GM21737 (cell line): Measurements from ENCODE around the gene ELOVL3.

Experiments
- ATAC-seq: cut with Tn5 transposase; IDR thresholded peaks from one replicate; pipeline ENCODE4 v1.9.1; 2021; ENCODE audit warnings: mild to moderate bottlenecking, moderate library complexity; ENCODE audit not compliant: unreplicated experiment

ELOVL3 gene

GRCh38 chr10:102222797-102223196 lies 3.3 kb upstream of the ELOVL3 start:
- ATAC-seq: no peak

GRCh38 chr10:102226542-102226870 lies 407 bp downstream of the ELOVL3 start:
- no peak for ATAC-seq

- no peak for ATAC-seq
Measured at GRCh38 chr10:102227050-102227449, 951 bp downstream of the ELOVL3 start.

DNA sequence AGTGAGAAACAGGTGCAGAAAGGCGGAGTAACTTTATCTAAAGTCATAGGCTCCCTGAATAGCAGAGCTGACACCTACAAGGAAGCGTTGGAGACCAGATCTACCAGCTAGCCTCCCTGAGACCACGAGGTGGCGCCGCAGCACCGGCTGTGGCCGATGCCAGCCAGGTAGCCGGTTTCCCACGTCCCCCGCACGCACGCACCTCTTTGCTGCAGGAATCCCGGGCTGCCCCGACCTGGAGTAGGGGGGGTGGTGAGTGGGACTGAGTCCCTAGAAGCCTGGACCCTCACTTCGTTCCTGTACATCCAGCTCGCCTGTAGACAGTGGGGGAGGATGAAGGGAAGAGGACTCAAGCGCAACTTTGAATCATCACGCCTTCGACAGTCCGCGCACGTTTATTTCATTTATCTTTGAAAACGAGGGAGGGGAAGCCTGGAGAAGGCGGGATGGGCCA lies 3.7 kb downstream of the ELOVL3 start:
- no peak for ATAC-seq

- ATAC-seq: no peak
Measured at GRCh38 chr10:102230264-102230860, 4.3 kb downstream of the ELOVL3 start.

DNA sequence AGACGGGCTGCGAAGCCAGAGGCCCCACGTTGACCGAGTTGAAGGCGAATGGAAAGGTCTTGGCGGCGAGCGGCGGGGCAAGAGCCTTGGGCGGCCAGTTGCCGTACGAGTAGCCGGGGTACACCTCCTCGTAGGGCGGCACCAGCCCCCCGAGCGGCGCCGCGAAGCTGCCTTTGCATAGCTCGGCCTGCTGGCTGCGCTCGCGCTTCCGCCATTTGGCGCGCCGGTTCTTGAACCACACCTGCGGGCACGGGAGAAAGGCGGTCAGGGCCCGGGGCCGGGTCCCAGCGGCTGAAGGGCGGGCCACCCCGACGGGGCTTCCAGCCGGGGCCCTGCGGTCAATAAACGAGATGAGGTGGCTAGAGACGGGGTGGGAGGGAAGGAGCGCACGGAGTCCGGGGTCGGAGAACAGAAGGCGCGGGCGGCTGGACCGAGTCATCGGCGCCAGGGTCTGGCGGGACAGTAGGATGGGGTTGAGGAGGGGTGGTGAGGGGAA lies 4.8 kb downstream of the ELOVL3 start:
- no peak for ATAC-seq

GRCh38 chr10:102231357-102232318 lies 5.5 kb downstream of the ELOVL3 start:
- ATAC-seq: no peak

GRCh38 chr10:102233997-102234396 lies 7.9 kb downstream of the ELOVL3 start:
- no peak for ATAC-seq

DNA sequence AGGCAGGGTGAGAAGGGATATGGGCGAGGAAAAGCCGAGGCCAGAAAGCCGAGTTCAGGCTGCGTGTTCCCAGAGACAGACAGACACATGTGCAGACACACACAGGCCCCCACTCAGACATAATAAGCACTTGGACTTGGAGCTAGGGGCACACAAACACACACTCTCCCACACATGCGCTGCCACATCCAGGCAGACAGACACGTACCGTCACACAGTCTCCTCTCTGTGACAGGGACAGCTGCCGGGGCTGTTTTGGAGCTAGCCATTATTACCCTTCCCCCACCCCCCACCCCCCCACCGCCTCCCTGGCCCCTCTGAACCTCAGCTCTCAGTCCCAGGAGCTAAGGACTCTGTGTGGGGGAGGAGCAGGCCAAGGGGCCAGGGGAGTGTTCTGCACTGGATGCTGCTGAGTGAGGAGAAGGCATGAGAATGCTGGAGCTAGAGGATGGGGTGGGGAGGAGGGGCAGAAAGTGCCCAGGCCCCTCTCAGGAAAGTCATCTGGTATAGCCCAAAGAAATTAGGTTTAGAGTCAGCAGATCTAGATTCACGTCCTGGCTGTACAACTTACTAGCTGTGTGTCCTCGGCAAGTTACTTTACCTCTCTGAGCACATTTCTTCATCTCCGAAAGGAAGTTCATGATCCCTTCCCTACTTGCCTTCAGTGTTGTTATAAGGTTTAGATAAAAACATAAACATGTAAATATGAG lies 8.9 kb downstream of the ELOVL3 start:
- no peak for ATAC-seq

- ATAC-seq: no peak
Measured at GRCh38 chr10:102235598-102235920, 9.5 kb downstream of the ELOVL3 start.

GRCh38 chr10:102236006-102236405 lies 9.9 kb downstream of the ELOVL3 start:
- no peak for ATAC-seq

DNA sequence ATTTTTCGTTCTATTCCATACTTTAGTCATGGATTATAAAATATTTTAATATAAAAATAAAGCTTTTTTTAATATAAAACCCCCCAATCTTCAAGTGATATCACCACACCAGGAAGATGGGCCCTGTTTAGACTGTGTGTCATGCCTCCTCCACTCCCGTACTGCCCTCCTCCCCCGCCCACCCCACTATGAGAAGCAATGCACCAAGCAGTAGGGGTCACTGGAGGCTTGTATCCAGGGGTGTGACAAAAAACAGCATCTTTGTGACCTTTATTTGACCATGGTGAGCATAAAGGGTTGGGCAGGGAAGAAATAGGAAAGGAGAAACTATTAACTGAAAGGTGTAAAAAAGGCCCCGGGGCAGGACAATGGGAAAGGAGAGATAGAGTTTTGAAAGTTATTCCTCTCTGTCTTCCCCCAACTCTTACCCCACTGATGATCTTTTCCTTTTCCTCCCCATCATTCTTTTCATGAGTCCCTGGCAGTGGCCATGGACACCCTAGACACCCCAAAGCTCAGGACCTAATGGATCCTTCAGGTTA lies 11.7 kb downstream of the ELOVL3 start:
- no peak for ATAC-seq

DNA sequence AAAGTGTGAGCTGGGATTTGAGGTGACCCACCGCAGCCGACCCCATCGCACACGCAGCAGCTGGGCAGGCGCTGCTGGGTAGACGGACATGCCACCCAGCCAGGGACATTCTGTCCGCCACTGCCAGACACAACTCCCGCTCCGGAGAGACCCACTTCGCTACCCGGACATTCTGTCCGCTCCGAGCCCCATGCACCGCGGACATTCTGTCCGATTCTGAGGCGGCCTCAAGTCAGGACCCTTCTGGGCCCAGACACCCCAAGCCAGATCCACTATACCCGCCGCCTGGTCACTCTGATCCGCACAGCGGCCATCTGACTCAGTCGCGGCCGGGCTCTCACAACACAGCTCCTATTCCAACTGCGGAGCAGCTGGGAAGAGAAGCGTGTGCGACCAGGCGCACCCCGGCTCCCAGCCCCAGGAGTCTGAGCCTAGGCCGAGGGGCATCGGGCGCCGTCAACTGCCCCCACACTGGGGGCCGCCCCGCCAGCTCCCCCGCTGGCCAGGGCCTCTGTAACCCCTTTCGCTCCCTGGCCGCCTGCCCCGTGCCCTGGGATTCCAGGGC lies 14.4 kb downstream of the ELOVL3 start:
- ATAC-seq: no peak

DNA sequence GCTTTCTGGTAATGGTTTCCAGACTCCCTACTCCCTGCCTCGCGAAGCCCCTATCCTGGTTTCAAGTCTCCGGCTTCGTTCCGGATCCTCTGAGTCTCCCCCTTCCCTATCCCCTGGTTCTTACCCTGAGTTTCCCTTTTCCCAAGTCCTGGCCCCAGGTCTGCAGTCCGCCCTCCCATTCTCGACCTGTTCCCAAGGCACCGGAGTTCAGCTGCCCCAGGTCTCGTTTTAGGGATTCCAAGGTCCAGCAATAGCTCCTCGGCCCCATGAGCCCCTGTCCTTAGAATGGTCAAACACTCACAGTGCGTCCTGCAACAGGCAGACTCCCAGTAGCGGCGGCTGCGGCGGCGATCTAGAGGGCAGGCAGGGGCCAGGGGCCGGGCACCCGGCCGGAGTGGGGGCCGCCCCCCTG lies 14.9 kb downstream of the ELOVL3 start:
- no peak for ATAC-seq

DNA sequence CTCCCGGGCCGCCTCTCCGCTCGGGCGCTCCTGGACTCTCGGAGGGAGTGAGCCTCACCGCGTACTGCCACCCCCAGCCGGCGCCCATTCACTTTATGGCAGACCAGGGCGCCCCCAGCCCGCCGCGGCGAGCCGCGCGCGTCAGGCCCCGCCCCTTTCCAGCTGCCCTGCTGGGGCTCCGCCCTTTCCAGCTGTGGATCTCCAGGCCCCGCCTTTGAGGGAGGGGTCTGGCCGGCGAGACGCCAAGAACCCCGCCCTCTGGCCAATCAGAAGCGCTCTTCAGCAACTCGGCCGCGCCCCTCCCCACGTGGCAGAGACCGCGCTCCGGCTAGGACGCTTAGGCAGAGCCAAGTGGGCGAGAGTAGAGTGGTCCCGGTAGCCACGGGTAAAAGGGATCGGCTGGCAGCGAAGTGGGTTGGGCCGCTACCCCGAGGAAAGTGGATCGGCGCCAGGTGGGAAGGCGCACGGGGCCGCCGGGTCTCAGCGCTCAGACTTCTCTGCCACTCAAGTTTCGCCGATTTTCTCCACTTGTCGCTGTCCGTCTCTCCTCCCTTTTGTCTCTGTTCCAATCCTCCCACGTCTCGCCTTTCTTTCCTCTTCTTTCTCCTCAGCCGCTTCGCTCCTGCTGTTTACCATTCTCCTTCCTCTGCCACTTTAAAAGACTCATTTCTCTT lies 15.5 kb downstream of the ELOVL3 start, which contains the start of gene PITX3:
TSS of gene PITX3 (minus strand) at position 69 of the 674 bp plus-strand sequence. CDS start 9,432 bp downstream, outside the sequence.
- ATAC-seq: peak; percentile 50

- no peak for ATAC-seq
Measured at GRCh38 chr10:102242118-102242485, 16.0 kb downstream of the ELOVL3 start.

GRCh38 chr10:102243309-102243708 lies 17.2 kb downstream of the ELOVL3 start:
- ATAC-seq: no peak

DNA sequence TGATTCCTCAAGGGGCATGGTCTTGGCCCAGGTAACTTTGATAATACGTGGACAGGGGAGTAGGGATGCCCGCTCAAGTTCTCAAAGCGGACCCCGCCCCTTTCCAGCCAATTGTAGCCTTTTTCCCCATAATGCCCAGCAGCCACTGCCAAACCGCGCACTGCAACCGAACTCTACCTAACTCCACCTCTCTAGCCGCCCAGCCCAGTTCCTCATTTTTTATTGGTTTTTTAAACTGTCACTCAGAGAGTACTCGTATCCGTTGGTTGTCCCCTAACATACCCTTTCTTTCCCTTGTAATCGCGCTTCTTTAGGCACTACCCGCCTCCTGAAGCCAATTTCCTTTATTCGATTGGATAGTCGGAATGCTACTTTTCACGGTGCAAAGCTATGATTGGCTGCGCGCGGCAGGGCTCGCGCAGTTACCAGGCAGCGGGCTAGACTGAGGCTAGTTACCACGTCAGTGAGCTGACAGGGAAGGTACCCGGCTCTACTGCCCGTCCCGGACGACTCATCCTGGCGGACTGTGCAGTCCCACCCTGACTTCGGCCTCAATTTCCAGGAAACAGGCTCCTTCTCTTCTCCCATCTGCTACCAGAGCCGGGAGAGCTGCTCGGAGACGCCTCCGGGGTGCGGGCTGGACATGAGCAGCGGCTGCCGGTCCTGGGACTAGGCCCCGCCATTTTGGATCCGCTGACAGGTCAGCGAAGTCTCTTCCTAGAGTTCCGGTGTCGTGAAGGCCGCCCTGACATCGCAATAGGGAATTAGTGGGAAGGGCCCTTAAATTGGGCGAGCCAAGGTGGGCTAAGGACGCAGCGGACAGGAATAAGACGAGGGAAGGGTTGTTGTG lies 19.2 kb downstream of the ELOVL3 start, which contains the start of gene GBF1:
TSS of gene GBF1 (plus strand) at position 451 of the 850 bp plus-strand sequence. CDS start 13,407 bp downstream, outside the sequence.
- ATAC-seq: peak; percentile 88

GRCh38 chr10:102245932-102246251 lies 19.8 kb downstream of the ELOVL3 start:
- peak; percentile 0 for ATAC-seq
